COLO668 (cell line): ENCODE results near the gene CAMKV.

ENCODE experiments used
- DNase-seq: peaks from one replicate; lab custom pipeline; 2025; ENCODE audit not compliant: unreplicated experiment; lab: John Stamatoyannopoulos, UW

CAMKV gene

GRCh38 chr3:49896345-49896744 is 26.6 kb upstream of the CAMKV start:
- no peak for DNase-seq

GRCh38 chr3:49895791-49896190 is 26.1 kb upstream of the CAMKV start:
- no peak for DNase-seq

GRCh38 chr3:49889296-49889695 is 19.6 kb upstream of the CAMKV start:
- no peak for DNase-seq

- DNase-seq = no peak
Measured at GRCh38 chr3:49886922-49887265, 17.2 kb upstream of the CAMKV start.

GRCh38 chr3:49883998-49884397 is 14.3 kb upstream of the CAMKV start:
- no peak for DNase-seq

GRCh38 chr3:49882166-49882565 is 12.5 kb upstream of the CAMKV start:
- no peak for DNase-seq

- DNase-seq = no peak
Measured at GRCh38 chr3:49880581-49881315, 11.0 kb upstream of the CAMKV start.

GRCh38 chr3:49879721-49880120 is 10.0 kb upstream of the CAMKV start:
- DNase-seq = no peak

GRCh38 chr3:49878686-49879085 is 9.0 kb upstream of the CAMKV start:
- no peak for DNase-seq

GRCh38 chr3:49877716-49878115 is 8.0 kb upstream of the CAMKV start:
- DNase-seq = no peak

GRCh38 chr3:49876567-49876966 is 6.9 kb upstream of the CAMKV start:
- DNase-seq = no peak

GRCh38 chr3:49873623-49874022 is 3.9 kb upstream of the CAMKV start:
- no peak for DNase-seq

GRCh38 chr3:49872801-49873281 is 3.1 kb upstream of the CAMKV start:
- DNase-seq = no peak

GRCh38 chr3:49871531-49872153 is 1.9 kb upstream of the CAMKV start:
- DNase-seq = no peak

- DNase-seq = no peak
Measured at GRCh38 chr3:49868862-49869466, 742 bp downstream of the CAMKV start.

GRCh38 chr3:49867871-49868321 is 1.8 kb downstream of the CAMKV start:
- no peak for DNase-seq

- no peak for DNase-seq
Measured at GRCh38 chr3:49867400-49867799, 2.3 kb downstream of the CAMKV start.

- DNase-seq = no peak
Measured at GRCh38 chr3:49865198-49865784, 4.4 kb downstream of the CAMKV start.

- DNase-seq = no peak
Measured at GRCh38 chr3:49864505-49864904, 5.2 kb downstream of the CAMKV start.

- no peak for DNase-seq
Measured at GRCh38 chr3:49859576-49860305, 10.0 kb downstream of the CAMKV start.
